Epithelial cell of proximal tubule (primary cell): ENCODE measurements around the gene USP15. TPM values are rescaled to one million over a fixed set of nuclear protein-coding genes. Genes with fewer than 3 reads are reported as not detected.
A peak's percentile ranks its signal among the peaks of the same experiment; 100 is the strongest.

Source experiments
- DNase-seq: peaks from one replicate; pipeline ENCODE4 v3.0.0-alpha.2; 2011; ENCODE audit warnings: low read depth
- H3K4me3 ChIP-seq: 2 replicates; pipeline ENCODE4 v1.5.1; 2011; ENCODE audit warnings: low read depth, mild to moderate bottlenecking, low read length
- total RNA-seq: library from RNA; depleted of rRNA; stranded (reverse); fragments of >200 nt; gene quantifications from 2 replicates; pipeline ENCODE4 v1.2.3, GENCODE V29; 2015
- TF ChIP-seq, protein P1 (sequence below): conservative IDR thresholded peaks from 2 replicates; pipeline ENCODE4 v1.5.1; 2012; ENCODE audit warnings: low read depth, mild to moderate bottlenecking, low read length

USP15 gene
- total RNA-seq, 1 donor from 2014 or later = 27.6 TPM

- TF ChIP-seq, protein P1, sequence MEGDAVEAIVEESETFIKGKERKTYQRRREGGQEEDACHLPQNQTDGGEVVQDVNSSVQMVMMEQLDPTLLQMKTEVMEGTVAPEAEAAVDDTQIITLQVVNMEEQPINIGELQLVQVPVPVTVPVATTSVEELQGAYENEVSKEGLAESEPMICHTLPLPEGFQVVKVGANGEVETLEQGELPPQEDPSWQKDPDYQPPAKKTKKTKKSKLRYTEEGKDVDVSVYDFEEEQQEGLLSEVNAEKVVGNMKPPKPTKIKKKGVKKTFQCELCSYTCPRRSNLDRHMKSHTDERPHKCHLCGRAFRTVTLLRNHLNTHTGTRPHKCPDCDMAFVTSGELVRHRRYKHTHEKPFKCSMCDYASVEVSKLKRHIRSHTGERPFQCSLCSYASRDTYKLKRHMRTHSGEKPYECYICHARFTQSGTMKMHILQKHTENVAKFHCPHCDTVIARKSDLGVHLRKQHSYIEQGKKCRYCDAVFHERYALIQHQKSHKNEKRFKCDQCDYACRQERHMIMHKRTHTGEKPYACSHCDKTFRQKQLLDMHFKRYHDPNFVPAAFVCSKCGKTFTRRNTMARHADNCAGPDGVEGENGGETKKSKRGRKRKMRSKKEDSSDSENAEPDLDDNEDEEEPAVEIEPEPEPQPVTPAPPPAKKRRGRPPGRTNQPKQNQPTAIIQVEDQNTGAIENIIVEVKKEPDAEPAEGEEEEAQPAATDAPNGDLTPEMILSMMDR = no peak
- no peak for DNase-seq
- H3K4me3 ChIP-seq = no peak overlapping the region
Measured at GRCh38 chr12:62254967-62255366, 5.2 kb upstream of the USP15 start.

DNA sequence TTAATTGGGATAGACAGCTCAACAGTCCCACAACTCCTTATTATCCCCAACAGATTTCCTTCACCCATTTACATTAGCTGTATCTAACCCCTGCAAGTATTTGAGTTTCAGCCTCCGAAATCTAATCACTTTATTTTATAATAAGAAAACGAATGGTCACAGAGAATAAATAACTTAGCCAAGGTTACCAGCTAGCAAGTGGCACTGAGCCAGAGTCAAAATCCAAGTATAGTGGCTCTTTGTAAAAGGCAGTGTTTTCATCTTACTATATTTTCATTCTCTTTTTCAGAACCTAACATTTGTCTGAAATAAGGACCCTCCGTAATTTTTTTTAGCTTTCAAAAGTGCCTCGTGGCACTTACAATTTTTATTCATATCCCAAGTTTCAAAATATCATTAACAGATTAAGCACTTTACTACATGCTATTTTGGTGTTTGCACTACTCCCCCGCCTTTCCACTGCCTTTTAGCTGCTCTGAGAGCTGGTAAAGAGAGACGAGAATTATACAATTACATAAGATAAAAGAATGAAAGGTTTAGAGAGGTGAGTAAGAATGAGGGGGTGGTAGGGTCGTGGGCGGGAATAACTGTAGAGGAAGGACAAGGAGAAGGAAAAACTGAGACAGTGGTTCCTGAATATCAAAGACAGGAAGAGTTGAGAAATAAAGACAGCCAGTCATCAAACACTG, 3.7 kb upstream of the USP15 start:
- no peak for DNase-seq
- TF ChIP-seq, protein P1 = no peak
- H3K4me3 ChIP-seq = no peak overlapping the region

DNA sequence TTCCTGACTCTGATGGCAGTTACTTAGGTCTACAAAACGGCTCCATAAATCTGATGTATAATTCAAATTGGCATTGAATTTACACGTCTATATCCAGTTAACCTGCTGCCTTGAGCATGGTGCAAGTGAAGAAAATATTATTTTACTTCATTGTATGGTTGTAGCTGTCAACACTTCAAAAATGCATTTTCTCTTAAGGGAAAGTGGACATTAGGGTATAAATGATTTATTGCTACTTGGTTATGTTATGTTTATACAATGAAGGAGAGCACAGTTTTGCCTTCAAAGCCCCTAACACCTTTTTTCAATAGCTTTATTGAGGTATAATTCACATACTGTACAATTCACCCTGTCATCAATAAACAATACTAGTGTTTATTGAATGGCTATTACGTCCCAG, 2.0 kb upstream of the USP15 start:
- TF ChIP-seq, protein P1 = no peak
- DNase-seq = no peak
- no peak overlapping the region for H3K4me3 ChIP-seq

DNA sequence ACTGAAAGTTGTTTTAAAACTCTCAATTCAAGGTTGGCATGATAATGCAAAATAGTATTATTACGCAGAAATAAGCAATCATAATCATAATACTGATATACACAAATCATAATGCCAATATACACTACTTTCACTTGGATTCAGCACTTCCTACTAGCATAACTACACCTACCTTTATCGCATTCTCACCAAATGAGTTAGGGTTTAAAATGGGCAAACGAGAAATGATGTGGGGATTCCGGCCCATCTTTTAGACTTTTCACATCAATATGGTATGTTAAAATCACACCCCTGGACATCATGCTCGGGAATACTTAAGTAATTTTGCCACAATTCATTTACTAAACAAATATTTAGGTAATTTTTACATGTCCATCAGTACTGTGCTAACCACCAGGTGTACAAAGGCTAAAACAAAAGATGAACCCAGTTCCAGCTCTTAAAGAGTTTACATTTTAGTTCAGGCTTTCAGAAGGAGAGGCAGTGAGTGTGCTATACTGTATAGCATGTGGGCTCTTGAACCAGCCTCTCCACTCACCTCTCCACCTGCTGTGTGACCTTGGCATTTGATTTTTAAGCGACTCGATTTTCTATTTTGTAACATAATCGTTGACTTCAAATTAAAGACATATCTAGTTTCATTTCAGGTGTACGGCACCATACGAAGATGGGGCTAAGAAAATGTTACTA, 1.1 kb upstream of the USP15 start:
- H3K4me3 ChIP-seq = peak overlapping the region; percentile 66
- TF ChIP-seq, protein P1 = no peak
- DNase-seq = no peak

GRCh38 chr12:62259631-62259992, 592 bp upstream of the USP15 start:
- DNase-seq = no peak
- TF ChIP-seq, protein P1 = no peak
- peak overlapping the region; percentile 66 for H3K4me3 ChIP-seq

DNA sequence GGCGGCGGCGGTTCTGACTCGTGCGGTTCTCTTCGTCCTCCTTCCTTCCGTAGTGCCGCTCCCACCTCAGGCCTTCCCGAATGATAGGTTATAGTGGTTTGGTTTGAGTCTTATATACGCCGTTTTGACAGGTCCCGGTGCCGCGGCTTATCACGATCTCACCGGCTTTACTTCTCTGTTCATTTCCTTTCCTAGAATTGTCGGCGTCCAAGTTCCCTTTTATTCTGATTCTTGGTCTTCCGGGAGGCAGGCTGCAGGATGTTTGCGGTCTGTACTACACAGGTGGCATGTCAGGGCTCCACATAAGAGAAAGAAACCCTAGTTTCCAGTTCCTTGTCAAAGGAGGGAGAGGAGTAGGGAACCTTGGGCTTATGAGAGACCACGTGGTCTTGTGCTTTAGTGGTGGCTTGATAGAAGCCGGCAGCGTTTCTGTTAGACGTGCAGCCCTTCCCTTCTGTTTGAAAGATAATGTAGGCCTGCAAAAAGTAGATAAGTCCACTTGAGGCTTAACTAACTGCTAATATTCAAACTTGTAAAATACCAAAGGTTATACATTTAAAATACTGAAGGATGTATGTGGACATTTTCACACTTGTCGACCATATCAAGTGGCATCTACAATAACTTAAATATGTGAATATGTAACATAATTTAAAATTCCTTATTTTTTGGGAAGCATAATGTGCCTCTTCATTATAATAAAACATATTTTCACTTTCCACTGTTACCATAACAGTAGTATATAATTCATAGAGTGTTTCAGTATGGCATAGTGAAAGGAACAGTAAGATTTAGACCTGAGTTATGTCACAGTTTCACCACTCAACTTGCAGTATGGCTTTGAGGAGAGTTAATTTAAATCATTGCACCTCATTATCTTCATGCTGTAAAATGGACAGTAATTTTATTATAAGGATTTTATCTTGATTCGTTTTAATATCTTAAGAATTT, 804 bp downstream of the USP15 start:
- H3K4me3 ChIP-seq = peak overlapping the region; percentile 66
- DNase-seq = no peak
- TF ChIP-seq, protein P1 = no peak
